A549 (cell line): Measurements from ENCODE around the gene PDCD6IP. TPM values are rescaled to one million over a fixed set of nuclear protein-coding genes. Genes with fewer than 3 reads are reported as not detected.

Source experiments
- ATAC-seq, 2 experiments: fragments of 200-7000 bp in 1 of 2; fragments of >200 bp in 1 of 2; cut with Nextera tagmentation in 1 of 2; cut with Tn5 transposase in 1 of 2; 3 replicates each; pipeline versions ENCODE4 v1.8.0 to v1.9.1; 2018 to 2020; ENCODE audit warnings: mild to moderate bottlenecking in 1 of 2, moderate library complexity in 1 of 2
- CTCF ChIA-PET: fragments of 300-600 bp; sonication (Branson Sonifier 250); formaldehyde crosslinking; extraction: SDS; loops from one replicate; lab custom pipeline; 2021; ENCODE audit warnings: antibody characterized with exemption, inconsistent platforms; lab: Yijun Ruan, JAX
- POLR2A ChIA-PET: fragments of 350-600 bp; formaldehyde crosslinking; extraction: SDS; loops from one replicate; lab custom pipeline; 2021; ENCODE audit warnings: antibody characterized with exemption, inconsistent platforms; lab: Yijun Ruan, JAX
- DNase-seq, 2 experiments: peaks; one replicate each; pipeline versions ENCODE4 v3.0.0 to v3.0.0-alpha.2; 2011 to 2016; ENCODE audit warnings: low read depth in 1 of 2, low spot score in 1 of 2
- FAIRE-seq: peaks from 2 replicates; lab custom pipeline; 2011; peaks lifted over from hg19 to GRCh38; lab: Jason Lieb, UNC
- H3K27ac ChIP-seq, 2 experiments: fragments of >200 bp; sonication (Bioruptor Twin); formaldehyde crosslinking; 3 replicates each; pipeline ENCODE4 v1.5.1; 2016 to 2017
- H3K4me1 ChIP-seq: fragments of >200 bp; sonication (Bioruptor Twin); formaldehyde crosslinking; 3 replicates; pipeline ENCODE4 v1.6.1; 2016
- H3K4me2 ChIP-seq: fragments of >200 bp; sonication (Bioruptor Twin); formaldehyde crosslinking; 3 replicates; pipeline ENCODE4 v1.6.1; 2016
- H3K4me3 ChIP-seq: fragments of >200 bp; sonication (Bioruptor Twin); formaldehyde crosslinking; 3 replicates; pipeline ENCODE4 v1.5.1; 2016
- H3K9me3 ChIP-seq: fragments of >200 bp; sonication (Bioruptor Twin); formaldehyde crosslinking; 3 replicates; pipeline ENCODE4 v1.6.1; 2016
- CHD2 ChIP-seq: fragments of 150-350 bp; IDR thresholded peaks from 2 replicates; pipeline ENCODE4 v1.6.1; 2014; ENCODE audit warnings: low read length; ENCODE audit not compliant: partially characterized antibody
- CHD4 ChIP-seq: fragments of 200-600 bp; sonication (generic); IDR thresholded peaks from 2 replicates; pipeline ENCODE4 v1.6.1; 2016; ENCODE audit warnings: antibody characterized with exemption, mild to moderate bottlenecking, borderline replicate concordance
- CTCF ChIP-seq: fragments of >200 bp; sonication (Bioruptor Twin); formaldehyde crosslinking; IDR thresholded peaks from 3 replicates; pipeline ENCODE4 v1.5.1; 2016
- E2F6 ChIP-seq: IDR thresholded peaks from 2 replicates; pipeline ENCODE4 v1.6.1; 2012; ENCODE audit warnings: low read depth, borderline replicate concordance
- EHMT2 ChIP-seq: fragments of 200-600 bp; sonication (generic); IDR thresholded peaks from 2 replicates; pipeline ENCODE4 v1.6.1; 2016; ENCODE audit warnings: antibody characterized with exemption, low read depth, mild to moderate bottlenecking, moderate library complexity
- EP300 ChIP-seq, 2 experiments: fragments of >200 bp; sonication (Bioruptor Twin); formaldehyde crosslinking; IDR thresholded peaks; 2 replicates in 1 of 2; 3 replicates in 1 of 2; pipeline ENCODE4 v1.6.1; 2016 to 2017
- FOSB ChIP-seq: fragments of 250-450 bp; sonication (Bioruptor Pico); IDR thresholded peaks from 2 replicates; pipeline ENCODE4 v1.5.0; 2020; ENCODE audit warnings: mild to moderate bottlenecking, moderate library complexity
- HDAC2 ChIP-seq: fragments of 200-600 bp; sonication (generic); IDR thresholded peaks from 2 replicates; pipeline ENCODE4 v1.6.1; 2016
- HOXB13 ChIP-seq: fragments of 250-450 bp; sonication (Bioruptor Pico); IDR thresholded peaks from 2 replicates; pipeline ENCODE4 v1.5.0; 2020; ENCODE audit warnings: low read depth, mild to moderate bottlenecking, moderate library complexity
- JUNB ChIP-seq: fragments of >200 bp; sonication (Bioruptor Twin); formaldehyde crosslinking; IDR thresholded peaks from 2 replicates; pipeline ENCODE4 v1.6.1; 2016
- MYC ChIP-seq: IDR thresholded peaks from 2 replicates; pipeline ENCODE4 v1.6.1; 2012; ENCODE audit warnings: mild to moderate bottlenecking, inconsistent platforms, low read length, improper control_type of control experiment, borderline replicate concordance
- NFE2L2 ChIP-seq: fragments of 150-350 bp; conservative IDR thresholded peaks from 2 replicates; pipeline ENCODE4 v1.6.1; 2014; ENCODE audit warnings: low read length
- NPAS2 ChIP-seq: fragments of 250-450 bp; sonication (Bioruptor Pico); IDR thresholded peaks from 2 replicates; pipeline ENCODE4 v1.8.0; 2022; ENCODE audit warnings: mild to moderate bottlenecking, moderate library complexity, borderline replicate concordance
- NR3C1 ChIP-seq: fragments of >200 bp; sonication (Bioruptor Twin); formaldehyde crosslinking; IDR thresholded peaks from 3 replicates; pipeline ENCODE4 v1.6.1; 2017
- POLR2A ChIP-seq: IDR thresholded peaks from 2 replicates; pipeline ENCODE4 v1.6.1; 2012; ENCODE audit warnings: mild to moderate bottlenecking, low read length
- POLR2AphosphoS2 ChIP-seq: conservative IDR thresholded peaks from 2 replicates; pipeline ENCODE4 v1.6.1; 2012; ENCODE audit warnings: low read length, improper control_type of control experiment, inconsistent platforms
- RAD21 ChIP-seq, 2 experiments: fragments of >200 bp in 1 of 2; sonication (Bioruptor Twin) in 1 of 2; formaldehyde crosslinking in 1 of 2; IDR thresholded peaks in 1 of 2; conservative IDR thresholded peaks in 1 of 2; 2 replicates in 1 of 2; 3 replicates in 1 of 2; pipeline ENCODE4 v1.6.1; 2012 to 2018; ENCODE audit warnings: inconsistent platforms in 1 of 2
- RARB ChIP-seq: fragments of 250-450 bp; sonication (Bioruptor Pico); IDR thresholded peaks from 2 replicates; pipeline ENCODE4 v1.8.0; 2021; ENCODE audit warnings: mild to moderate bottlenecking, moderate library complexity
- REST ChIP-seq: fragments of 200-600 bp; sonication (generic); IDR thresholded peaks from 2 replicates; pipeline ENCODE4 v1.6.1; 2016; ENCODE audit warnings: antibody characterized with exemption, mild to moderate bottlenecking, moderate library complexity
- RFX5 ChIP-seq: fragments of 450-650 bp; IDR thresholded peaks from 2 replicates; pipeline ENCODE4 v1.7.1; 2014; ENCODE audit warnings: antibody characterized with exemption, mild to moderate bottlenecking, moderate library complexity
- TFCP2L1 ChIP-seq: fragments of 250-450 bp; sonication (Bioruptor Pico); IDR thresholded peaks from 2 replicates; pipeline ENCODE4 v1.5.0; 2021; ENCODE audit warnings: mild to moderate bottlenecking
- USF2 ChIP-seq: fragments of 450-650 bp; IDR thresholded peaks from 2 replicates; pipeline ENCODE4 v1.6.1; 2014; ENCODE audit warnings: antibody characterized with exemption
- ZFP36 ChIP-seq: fragments of 450-650 bp; IDR thresholded peaks from 2 replicates; pipeline ENCODE4 v1.6.1; 2014; ENCODE audit warnings: borderline replicate concordance; ENCODE audit not compliant: partially characterized antibody
- WGBS: methylation state at CpG from one replicate; pipeline ENCODE4 v1.1.6; 2017; ENCODE audit errors: missing lambda C conversion rate; 5-methylcytosine and 5-hydroxymethylcytosine counted together
- polyA plus RNA-seq, 4 experiments: library from polyadenylated mRNA; depleted of rRNA in 3 of 4; stranded (reverse); fragments of >200 nt; fragmentation: RNase III in 1 of 4; extraction: RNeasy Plus Mini Kit Qiagen cat#74134 plus additional on column Dnase treatment in 1 of 4; gene quantifications; 2 replicates in 3 of 4; 3 replicates in 1 of 4; pipeline ENCODE4 v1.2.3, GENCODE V29; 2011 to 2017

Gene PDCD6IP
- polyA plus RNA-seq, 2 of the 4 experiments (the other 2 are of a cell fraction): 145 to 221 TPM

- DNase-seq (no peak), ATAC-seq (peak in 1 of 2 experiments; percentile 55; a peak in 3 of 6 replicates), FAIRE-seq (no peak)
- 94% methylated on average over 5 of the region's 5 CpGs for WGBS
- H3K4me3 ChIP-seq: no peak overlapping the region
- H3K4me1 ChIP-seq: peaks cover 30% of the 10 kb centered on the region
- ChIA-PET CTCF (interaction anchor here (1.9 kb wide), 1 partner anchor 11 kb away, joined by 6 read pairs; no protein-coding TSS in a partner anchor), POLR2A (interaction anchor here (0.6 to 2.4 kb wide), 2 partner anchors 9 to 10 kb away, joined by 6 to 10 read pairs; partner anchors contain the start of gene PDCD6IP)
- H3K27ac ChIP-seq: no peak overlapping the region
- TF ChIP-seq USF2 (no peak), NFE2L2 (0 out of 2 replicates have a peak, but pooled peaks have one; percentile 25), EHMT2 (no peak)
- TF ChIP-seq, all 56 proteins: peak for 1
- Histone ChIP-seq H3K9me3 (no peaks in the 10 kb centered on the region), H3K4me2 (no peak overlapping the region)
Measured at GRCh38 chr3:33808559-33808958, 10.1 kb downstream of the PDCD6IP start.

GRCh38 chr3:33810545-33810944, 12.1 kb downstream of the PDCD6IP start:
- ChIA-PET CTCF (interaction anchor here (1.6 kb wide), 1 partner anchor 12 kb away, joined by 4 read pairs; the partner anchor contains the start of gene PDCD6IP), POLR2A (interaction anchor here (2.7 kb wide), 1 partner anchor 12 kb away, joined by 14 read pairs; the partner anchor contains the start of gene PDCD6IP)
- H3K9me3 ChIP-seq: no peaks in the 10 kb centered on the region
- H3K4me3 ChIP-seq: no peak overlapping the region
- H3K4me1 ChIP-seq: peaks cover 30% of the 10 kb centered on the region
- TF ChIP-seq HOXB13 (CRISPR knock-in tag): no peak
- TF ChIP-seq REST: no peak
- no peak for TF ChIP-seq HDAC2
- no peak for TF ChIP-seq NR3C1
- no peak for TF ChIP-seq ZFP36
- no peak for TF ChIP-seq E2F6
- no peak for TF ChIP-seq TFCP2L1 (CRISPR knock-in tag)
- TF ChIP-seq MYC: no peak
- no peak for TF ChIP-seq EP300 (IDR thresholded peaks at IDR 0.05)
- TF ChIP-seq JUNB: no peak
- no peak for TF ChIP-seq CTCF
- TF ChIP-seq CHD4: no peak
- no peak for TF ChIP-seq POLR2A
- TF ChIP-seq CHD2: no peak
- no peak for TF ChIP-seq NPAS2
- no peak for TF ChIP-seq RFX5
- no peak for TF ChIP-seq RAD21 (conservative IDR thresholded peaks at IDR 0.05 in 1 of 2, IDR thresholded peaks at IDR 0.05 in 1 of 2)
- no peak for TF ChIP-seq RARB (CRISPR knock-in tag)
- TF ChIP-seq POLR2AphosphoS2: no peak
- TF ChIP-seq FOSB (CRISPR knock-in tag): no peak
- FAIRE-seq: no peak
- 81% methylated on average over 1 of the region's 1 CpG for WGBS
- no peak overlapping the region for H3K27ac ChIP-seq
- ATAC-seq: no peak
- DNase-seq: no peak
- no peak overlapping the region for H3K4me2 ChIP-seq
